IPS-20b (cell line): Measurements from ENCODE around the gene MRFAP1L1.
"Not testable (repeated sequence)": the region's sequence is repeated elsewhere in the genome, so short reads cannot be mapped to it uniquely, and the experiment has no call there.

Experiments used
- H3K27ac ChIP-seq: one replicate; pipeline ENCODE4 v1.5.1; 2013; ENCODE audit warnings: low read length
- H3K27me3 ChIP-seq: 2 replicates; pipeline ENCODE4 v1.6.1; 2013; ENCODE audit warnings: mild to moderate bottlenecking, low read length, inconsistent platforms; ENCODE audit not compliant: insufficient read depth
- H3K36me3 ChIP-seq: 2 replicates; pipeline ENCODE4 v1.6.1; 2013; ENCODE audit warnings: low read depth, mild to moderate bottlenecking, inconsistent platforms, low read length, moderate library complexity; ENCODE audit not compliant: insufficient read depth
- H3K4me1 ChIP-seq: 2 replicates; pipeline ENCODE4 v1.6.1; 2013; ENCODE audit warnings: mild to moderate bottlenecking, control low read depth, inconsistent platforms, low read length, moderate library complexity; ENCODE audit not compliant: insufficient read depth
- H3K4me3 ChIP-seq: 2 replicates; pipeline ENCODE4 v1.5.1; 2013; ENCODE audit warnings: mild to moderate bottlenecking, low read length, inconsistent platforms
- H3K9ac ChIP-seq: 2 replicates; pipeline ENCODE4 v1.6.1; 2013; ENCODE audit warnings: low read depth, mild to moderate bottlenecking, inconsistent platforms, low read length, moderate library complexity
- H3K9me3 ChIP-seq: 2 replicates; pipeline ENCODE4 v1.6.1; 2013; ENCODE audit warnings: mild to moderate bottlenecking, low read depth, low read length, inconsistent platforms; ENCODE audit not compliant: insufficient read depth

Gene MRFAP1L1

GRCh38 chr4:6732441-6733357 lies 23.0 kb upstream of the MRFAP1L1 start:
- Histone ChIP-seq H3K4me1 (peaks cover 6% of the 10 kb centered on the region; the same call in 1 of the 2 replicates), H3K9me3 (no peaks in the 10 kb centered on the region), H3K27me3 (no peaks in the 10 kb centered on the region), H3K36me3 (no peaks in the 10 kb centered on the region), H3K9ac (no peak overlapping the region), H3K4me3 (no peak overlapping the region), H3K27ac (no peak overlapping the region)

- Histone ChIP-seq H3K4me1 (peaks cover 6% of the 10 kb centered on the region; the same call in 1 of the 2 replicates), H3K9ac (no peak overlapping the region), H3K27ac (no peak overlapping the region), H3K9me3 (no peaks in the 10 kb centered on the region), H3K36me3 (no peaks in the 10 kb centered on the region), H3K27me3 (no peaks in the 10 kb centered on the region), H3K4me3 (no peak overlapping the region)
Measured at GRCh38 chr4:6731780-6732179, 22.1 kb upstream of the MRFAP1L1 start.

- H3K9ac ChIP-seq = no peak overlapping the region
- no peaks in the 10 kb centered on the region for H3K27me3 ChIP-seq
- no peak overlapping the region for H3K4me3 ChIP-seq
- H3K9me3 ChIP-seq = no peaks in the 10 kb centered on the region
- no peaks in the 10 kb centered on the region for H3K36me3 ChIP-seq
- peaks cover 6% of the 10 kb centered on the region; the same call in 1 of the 2 replicates for H3K4me1 ChIP-seq
- no peak overlapping the region for H3K27ac ChIP-seq
Measured at GRCh38 chr4:6731318-6731675, 21.6 kb upstream of the MRFAP1L1 start.

- H3K27ac ChIP-seq = no peak overlapping the region
- H3K36me3 ChIP-seq = no peaks in the 10 kb centered on the region
- no peaks in the 10 kb centered on the region for H3K27me3 ChIP-seq
- H3K4me1 ChIP-seq = peaks cover 6% of the 10 kb centered on the region; the same call in 1 of the 2 replicates
- H3K9me3 ChIP-seq = no peaks in the 10 kb centered on the region
- H3K9ac ChIP-seq = no peak overlapping the region
- no peak overlapping the region for H3K4me3 ChIP-seq
Measured at GRCh38 chr4:6730603-6731317, 21.1 kb upstream of the MRFAP1L1 start.

GRCh38 chr4:6728320-6729029 lies 18.8 kb upstream of the MRFAP1L1 start:
- no peak overlapping the region for H3K4me3 ChIP-seq
- no peak overlapping the region for H3K27ac ChIP-seq
- no peaks in the 10 kb centered on the region for H3K27me3 ChIP-seq
- H3K9me3 ChIP-seq = no peaks in the 10 kb centered on the region
- H3K9ac ChIP-seq = no peak overlapping the region
- no peaks in the 10 kb centered on the region for H3K36me3 ChIP-seq
- peaks cover 6% of the 10 kb centered on the region; the same call in 1 of the 2 replicates for H3K4me1 ChIP-seq

DNA sequence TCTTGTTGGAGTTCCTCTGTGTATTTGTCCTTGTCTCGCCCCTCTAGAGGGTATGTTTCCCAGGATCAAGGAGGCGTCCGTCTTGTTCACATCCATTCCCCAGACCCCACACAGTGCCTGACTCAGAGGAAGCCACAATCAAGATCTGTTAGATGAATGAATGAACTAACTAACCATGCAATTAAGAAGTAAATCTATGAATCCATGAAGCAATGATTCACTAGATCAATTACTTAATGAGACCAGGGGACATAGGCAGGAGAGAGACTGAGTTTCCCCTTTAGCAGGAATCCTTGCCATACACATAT lies 18.2 kb upstream of the MRFAP1L1 start:
- Histone ChIP-seq H3K36me3 (no peaks in the 10 kb centered on the region), H3K4me3 (no peak overlapping the region), H3K9ac (no peak overlapping the region), H3K27me3 (no peaks in the 10 kb centered on the region), H3K4me1 (peaks cover 6% of the 10 kb centered on the region; the same call in 1 of the 2 replicates), H3K9me3 (no peaks in the 10 kb centered on the region), H3K27ac (no peak overlapping the region)

GRCh38 chr4:6727081-6727942 lies 17.6 kb upstream of the MRFAP1L1 start:
- H3K27me3 ChIP-seq = no peaks in the 10 kb centered on the region
- peaks cover 6% of the 10 kb centered on the region; the same call in 1 of the 2 replicates for H3K4me1 ChIP-seq
- H3K9ac ChIP-seq = no peak overlapping the region
- H3K4me3 ChIP-seq = no peak overlapping the region
- H3K27ac ChIP-seq = no peak overlapping the region
- H3K36me3 ChIP-seq = no peaks in the 10 kb centered on the region
- H3K9me3 ChIP-seq = no peaks in the 10 kb centered on the region

DNA sequence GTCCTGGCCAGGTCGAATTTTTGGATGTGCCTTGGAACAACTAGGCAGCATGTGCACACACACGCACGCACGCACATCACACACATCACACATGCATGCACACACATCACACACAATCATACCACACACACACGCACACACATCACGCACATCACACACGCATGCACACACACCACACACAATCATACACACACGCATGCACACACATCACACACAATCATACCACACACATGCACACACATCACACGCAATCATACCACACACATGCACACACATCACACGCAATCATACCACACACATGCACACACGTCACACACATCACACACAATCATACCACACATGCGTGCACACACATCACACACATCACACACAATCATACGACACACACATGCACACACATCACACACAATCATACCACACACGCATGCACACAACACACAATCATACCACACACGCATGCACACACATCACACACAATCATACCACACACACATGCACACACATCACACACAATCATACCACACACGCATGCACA lies 15.8 kb upstream of the MRFAP1L1 start:
- H3K4me3 ChIP-seq, H3K27me3 ChIP-seq, H3K9ac ChIP-seq, H3K4me1 ChIP-seq, H3K36me3 ChIP-seq, H3K27ac ChIP-seq, H3K9me3 ChIP-seq: not testable (repeated sequence)

DNA sequence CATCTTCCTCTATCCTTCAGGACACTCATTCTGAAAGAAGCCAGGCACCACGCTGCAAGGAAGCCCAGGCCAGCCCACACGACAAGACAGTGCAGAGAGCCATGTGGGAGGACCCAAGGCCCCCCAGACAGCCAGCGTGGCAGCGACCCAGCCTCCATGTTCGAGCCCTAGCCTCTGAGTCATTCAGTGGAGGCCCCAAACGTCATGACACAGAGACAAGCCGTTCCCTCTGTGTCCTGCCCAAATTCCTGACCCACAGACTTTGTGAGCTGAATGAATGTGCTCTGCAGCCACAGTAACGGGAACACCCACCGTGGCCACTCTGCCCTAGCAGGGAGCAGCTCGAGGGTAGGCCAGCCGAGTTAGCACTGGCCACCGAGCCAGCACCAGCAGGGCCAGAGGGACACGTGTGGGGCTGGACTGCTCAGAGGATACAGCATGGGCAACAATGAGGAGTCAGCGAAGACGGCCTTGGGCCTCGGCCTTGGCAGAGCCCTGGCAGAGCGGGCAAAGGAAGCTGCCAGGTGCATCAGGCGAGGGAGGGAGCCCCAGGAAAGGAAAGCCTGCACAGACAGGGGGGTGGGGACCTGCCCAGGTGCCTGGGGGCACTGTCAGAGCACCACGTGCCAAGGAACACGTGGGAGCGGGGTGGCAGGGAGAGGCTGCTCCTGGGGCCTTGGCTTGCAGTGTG lies 14.9 kb upstream of the MRFAP1L1 start:
- Histone ChIP-seq H3K4me1 (peaks cover 4% of the 10 kb centered on the region; the same call in 1 of the 2 replicates), H3K27ac (no peak overlapping the region), H3K27me3 (no peaks in the 10 kb centered on the region), H3K4me3 (no peak overlapping the region), H3K9ac (no peak overlapping the region), H3K36me3 (no peaks in the 10 kb centered on the region), H3K9me3 (no peaks in the 10 kb centered on the region)

DNA sequence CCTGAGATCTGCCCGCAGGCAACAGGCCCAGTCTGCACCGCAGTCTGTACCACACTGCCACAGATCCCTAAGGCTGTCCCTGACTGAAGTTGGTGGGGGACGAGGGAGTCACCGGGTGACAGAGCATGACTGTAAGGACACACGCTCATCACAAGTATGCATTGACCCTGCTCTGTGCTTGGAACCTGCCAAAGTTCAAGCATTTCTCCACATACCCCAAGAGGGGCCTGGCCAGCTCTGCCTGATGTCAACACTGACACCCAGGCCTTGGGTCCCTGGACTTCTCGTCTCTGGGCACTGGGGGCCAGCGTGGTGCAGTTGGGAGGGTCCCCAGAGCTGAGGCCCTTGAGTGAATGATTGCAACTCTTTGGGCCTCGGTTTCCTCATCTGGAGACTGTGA lies 14.2 kb upstream of the MRFAP1L1 start:
- H3K4me3 ChIP-seq = no peak overlapping the region
- H3K27me3 ChIP-seq = no peaks in the 10 kb centered on the region
- no peaks in the 10 kb centered on the region for H3K9me3 ChIP-seq
- H3K36me3 ChIP-seq = no peaks in the 10 kb centered on the region
- peaks cover 4% of the 10 kb centered on the region; the same call in 1 of the 2 replicates for H3K4me1 ChIP-seq
- no peak overlapping the region for H3K27ac ChIP-seq
- no peak overlapping the region for H3K9ac ChIP-seq
